ENCODE data around the gene NPIPA8.
"Not testable (repeated sequence)": the region's sequence is repeated elsewhere in the genome, so short reads cannot be mapped to it uniquely, and the experiment has no call there.

DNA sequence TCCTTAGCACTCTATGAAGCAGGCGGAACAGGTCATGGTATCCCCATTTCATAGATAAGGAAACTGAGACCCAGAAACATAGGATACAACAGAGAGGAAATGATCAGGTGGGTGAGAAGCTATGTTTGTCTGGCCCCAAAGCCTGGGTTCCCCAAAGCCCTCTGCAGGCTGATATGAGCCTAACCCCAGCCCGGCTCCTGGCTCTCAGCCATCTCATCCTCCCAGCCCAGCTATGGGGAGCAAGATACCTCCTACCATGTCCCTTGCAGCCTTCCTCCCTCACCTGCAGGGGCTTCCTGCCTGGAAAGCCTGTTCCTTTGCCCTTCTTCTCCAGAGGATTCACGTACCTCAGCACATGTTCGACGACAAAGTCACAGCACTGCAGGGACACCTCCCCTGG, 30.5 kb downstream of the NPIPA8 start:
- TF ChIP-seq RCOR1 (IDR thresholded peaks at IDR 0.05; ENCODE audit: insufficient replicate concordance, low read length); RFX5 (IDR thresholded peaks at IDR 0.05; ENCODE audit: low read depth, low read length); SMC3 (IDR thresholded peaks at IDR 0.05; ENCODE audit: low read depth, low read length); POLR2A (IDR thresholded peaks at IDR 0.05; ENCODE audit: low read depth, low read length); NFE2L2 (IDR thresholded peaks at IDR 0.05; ENCODE audit: low read depth, low read length); FOS (IDR thresholded peaks at IDR 0.05; ENCODE audit: low read depth, low read length); RAD21 (IDR thresholded peaks at IDR 0.05; ENCODE audit: low read length); MAZ (IDR thresholded peaks at IDR 0.05; ENCODE audit: borderline replicate concordance, low read depth, low read length): not testable (repeated sequence)
- TF ChIP-seq, protein P1, sequence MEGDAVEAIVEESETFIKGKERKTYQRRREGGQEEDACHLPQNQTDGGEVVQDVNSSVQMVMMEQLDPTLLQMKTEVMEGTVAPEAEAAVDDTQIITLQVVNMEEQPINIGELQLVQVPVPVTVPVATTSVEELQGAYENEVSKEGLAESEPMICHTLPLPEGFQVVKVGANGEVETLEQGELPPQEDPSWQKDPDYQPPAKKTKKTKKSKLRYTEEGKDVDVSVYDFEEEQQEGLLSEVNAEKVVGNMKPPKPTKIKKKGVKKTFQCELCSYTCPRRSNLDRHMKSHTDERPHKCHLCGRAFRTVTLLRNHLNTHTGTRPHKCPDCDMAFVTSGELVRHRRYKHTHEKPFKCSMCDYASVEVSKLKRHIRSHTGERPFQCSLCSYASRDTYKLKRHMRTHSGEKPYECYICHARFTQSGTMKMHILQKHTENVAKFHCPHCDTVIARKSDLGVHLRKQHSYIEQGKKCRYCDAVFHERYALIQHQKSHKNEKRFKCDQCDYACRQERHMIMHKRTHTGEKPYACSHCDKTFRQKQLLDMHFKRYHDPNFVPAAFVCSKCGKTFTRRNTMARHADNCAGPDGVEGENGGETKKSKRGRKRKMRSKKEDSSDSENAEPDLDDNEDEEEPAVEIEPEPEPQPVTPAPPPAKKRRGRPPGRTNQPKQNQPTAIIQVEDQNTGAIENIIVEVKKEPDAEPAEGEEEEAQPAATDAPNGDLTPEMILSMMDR (conservative IDR thresholded peaks at IDR 0.05; ENCODE audit: low read depth, low read length): not testable (repeated sequence)
- TF ChIP-seq, protein P2, sequence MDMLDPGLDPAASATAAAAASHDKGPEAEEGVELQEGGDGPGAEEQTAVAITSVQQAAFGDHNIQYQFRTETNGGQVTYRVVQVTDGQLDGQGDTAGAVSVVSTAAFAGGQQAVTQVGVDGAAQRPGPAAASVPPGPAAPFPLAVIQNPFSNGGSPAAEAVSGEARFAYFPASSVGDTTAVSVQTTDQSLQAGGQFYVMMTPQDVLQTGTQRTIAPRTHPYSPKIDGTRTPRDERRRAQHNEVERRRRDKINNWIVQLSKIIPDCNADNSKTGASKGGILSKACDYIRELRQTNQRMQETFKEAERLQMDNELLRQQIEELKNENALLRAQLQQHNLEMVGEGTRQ (IDR thresholded peaks at IDR 0.05; ENCODE audit: low read depth, low read length): not testable (repeated sequence)

Data from IMR-90 (cell line).